Uterus (tissue), 4 donors: ENCODE data around the gene SHROOM3. TPM values are rescaled to one million over a fixed set of nuclear protein-coding genes. Genes with fewer than 3 reads are reported as not detected.

ENCODE experiments used
- DNase-seq, 2 donors: peaks; one replicate each; pipeline ENCODE4 v3.0.0-alpha.2; 2019 to 2020
- H3K27ac ChIP-seq, 2 donors: fragments of 200-600 bp; sonication (generic); 1 replicate in 1 of 2; 2 replicates in 1 of 2; pipeline ENCODE4 v1.5.1; 2016 to 2018
- H3K27me3 ChIP-seq, 2 donors: fragments of 200-600 bp; sonication (generic); one replicate each; pipeline ENCODE4 v1.5.1; 2018 to 2019; ENCODE audit warnings: control low read depth in 1 of 2
- H3K36me3 ChIP-seq, 2 donors: fragments of 200-600 bp; sonication (generic); one replicate each; pipeline ENCODE4 v1.5.1; 2019; ENCODE audit warnings: control low read depth in 1 of 2
- H3K4me1 ChIP-seq, 2 donors: fragments of 200-600 bp; sonication (generic); one replicate each; pipeline ENCODE4 v1.5.1; 2018 to 2019; ENCODE audit warnings: control low read depth in 1 of 2
- H3K4me3 ChIP-seq, 2 donors: fragments of 200-600 bp; sonication (generic); 1 replicate in 1 of 2; 2 replicates in 1 of 2; pipeline ENCODE4 v1.5.1; 2018 to 2019; ENCODE audit warnings: mild to moderate bottlenecking in 1 of 2
- H3K9me3 ChIP-seq, 2 donors: fragments of 200-600 bp; sonication (generic); one replicate each; pipeline ENCODE4 v1.5.1; 2019; ENCODE audit warnings: control low read depth in 1 of 2
- POLR2A ChIP-seq, 2 donors: fragments of 450-650 bp; IDR thresholded peaks; one replicate each; pipeline ENCODE4 v1.6.1; 2016; ENCODE audit warnings: antibody characterized with exemption in 2 of 2, mild to moderate bottlenecking in 1 of 2, moderate library complexity in 1 of 2
- intact Hi-C: fragments of 100-400 bp; cut with DNase I; formaldehyde crosslinking; loops from one replicate; pipeline ENCODE4 v1.15.1; 2023; ENCODE audit warnings: low total_unique reads
- total RNA-seq, 4 donors: library from RNA; depleted of rRNA in 3 of 4; stranded (reverse); fragments of >200 nt in 3 of 4; gene quantifications; one replicate each; pipeline versions ENCODE4 v1.1.0 to v1.2.4, GENCODE V29; 2014 to 2023
- TF ChIP-seq, protein P1 (sequence below), 4 experiments: fragments of 200-600 bp in 2 of 4; fragments of 450-650 bp in 2 of 4; sonication (generic) in 2 of 4; IDR thresholded peaks; one replicate each; pipeline ENCODE4 v1.5.1; 2016 to 2019; ENCODE audit warnings: antibody characterized with exemption in 4 of 4, mild to moderate bottlenecking in 2 of 4, moderate library complexity in 1 of 4
- donor health status: DM: yes; HTN: yes; CAD: no.

SHROOM3 gene
- total RNA-seq, 4 donors from 2014 or later: 1.5 to 24.1 (median 3.4) TPM

- peak overlapping the region; percentile 39 to 43 for H3K27ac ChIP-seq
- DNase-seq: no peak
- no peak for TF ChIP-seq POLR2A (IDR thresholded peaks at IDR 0.05)
- TF ChIP-seq, protein P1, sequence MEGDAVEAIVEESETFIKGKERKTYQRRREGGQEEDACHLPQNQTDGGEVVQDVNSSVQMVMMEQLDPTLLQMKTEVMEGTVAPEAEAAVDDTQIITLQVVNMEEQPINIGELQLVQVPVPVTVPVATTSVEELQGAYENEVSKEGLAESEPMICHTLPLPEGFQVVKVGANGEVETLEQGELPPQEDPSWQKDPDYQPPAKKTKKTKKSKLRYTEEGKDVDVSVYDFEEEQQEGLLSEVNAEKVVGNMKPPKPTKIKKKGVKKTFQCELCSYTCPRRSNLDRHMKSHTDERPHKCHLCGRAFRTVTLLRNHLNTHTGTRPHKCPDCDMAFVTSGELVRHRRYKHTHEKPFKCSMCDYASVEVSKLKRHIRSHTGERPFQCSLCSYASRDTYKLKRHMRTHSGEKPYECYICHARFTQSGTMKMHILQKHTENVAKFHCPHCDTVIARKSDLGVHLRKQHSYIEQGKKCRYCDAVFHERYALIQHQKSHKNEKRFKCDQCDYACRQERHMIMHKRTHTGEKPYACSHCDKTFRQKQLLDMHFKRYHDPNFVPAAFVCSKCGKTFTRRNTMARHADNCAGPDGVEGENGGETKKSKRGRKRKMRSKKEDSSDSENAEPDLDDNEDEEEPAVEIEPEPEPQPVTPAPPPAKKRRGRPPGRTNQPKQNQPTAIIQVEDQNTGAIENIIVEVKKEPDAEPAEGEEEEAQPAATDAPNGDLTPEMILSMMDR (IDR thresholded peaks at IDR 0.05): no peak
- no peaks in the 10 kb centered on the region for H3K36me3 ChIP-seq
- H3K4me3 ChIP-seq: no peak overlapping the region
- intact Hi-C loops: no loop called here
- no peaks in the 10 kb centered on the region for H3K4me1 ChIP-seq
- no peaks in the 10 kb centered on the region for H3K9me3 ChIP-seq
- H3K27me3 ChIP-seq: no peaks in the 10 kb centered on the region
These were observed 147.7 kb downstream of the SHROOM3 start for GRCh38 chr4:76582817-76583087.

GRCh38 chr4:76584241-76585152 is 149.5 kb downstream of the SHROOM3 start:
- no peaks in the 10 kb centered on the region for H3K36me3 ChIP-seq
- H3K27me3 ChIP-seq: no peaks in the 10 kb centered on the region
- no peaks in the 10 kb centered on the region for H3K4me1 ChIP-seq
- TF ChIP-seq, protein P1 (IDR thresholded peaks at IDR 0.05): no peak
- TF ChIP-seq POLR2A (IDR thresholded peaks at IDR 0.05): no peak
- peak overlapping the region; percentile 46 to 74 for H3K27ac ChIP-seq
- intact Hi-C loops: no loop called here
- no peaks in the 10 kb centered on the region for H3K9me3 ChIP-seq
- H3K4me3 ChIP-seq: no peak overlapping the region
- peak; percentile 33 to 50 for DNase-seq

GRCh38 chr4:76585272-76585671 is 150.2 kb downstream of the SHROOM3 start:
- DNase-seq: no peak
- H3K9me3 ChIP-seq: no peaks in the 10 kb centered on the region
- H3K27me3 ChIP-seq: no peaks in the 10 kb centered on the region
- no peak for TF ChIP-seq POLR2A (IDR thresholded peaks at IDR 0.05)
- TF ChIP-seq, protein P1 (IDR thresholded peaks at IDR 0.05): no peak
- intact Hi-C loops: no loop called here
- H3K4me1 ChIP-seq: no peaks in the 10 kb centered on the region
- H3K27ac ChIP-seq: peak overlapping the region; percentile 46 to 74
- H3K36me3 ChIP-seq: no peaks in the 10 kb centered on the region
- no peak overlapping the region for H3K4me3 ChIP-seq

DNA sequence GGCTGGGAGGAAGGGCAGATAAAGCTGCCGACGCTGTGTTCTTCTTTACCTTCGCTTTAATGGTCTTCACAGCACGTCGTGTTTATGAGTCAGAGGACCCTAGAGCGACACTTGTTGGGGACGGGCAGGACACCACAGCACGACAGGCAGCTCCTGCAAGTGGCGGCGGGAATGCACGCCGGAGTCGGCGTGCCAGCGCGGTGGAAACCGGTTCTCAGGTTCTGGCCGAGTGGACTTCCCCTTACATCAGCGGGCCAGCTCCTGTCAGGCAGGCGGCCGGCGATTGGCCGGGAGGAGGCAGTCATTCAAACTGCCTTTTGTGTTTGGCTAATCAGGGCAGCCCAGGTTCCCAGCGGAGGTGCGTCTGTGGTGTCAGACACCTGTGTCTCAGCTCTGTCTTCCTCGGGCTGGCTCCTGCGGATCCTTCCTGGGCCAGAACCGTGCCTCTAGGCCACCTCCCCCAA is 150.9 kb downstream of the SHROOM3 start:
- intact Hi-C loops: no loop called here
- H3K27me3 ChIP-seq: no peaks in the 10 kb centered on the region
- H3K36me3 ChIP-seq: no peaks in the 10 kb centered on the region
- TF ChIP-seq, protein P1 (IDR thresholded peaks at IDR 0.05): peak in 2 of 4 experiments; percentile 12 to 18
- TF ChIP-seq POLR2A (IDR thresholded peaks at IDR 0.05): peak in 1 of 2 donors; percentile 47
- H3K9me3 ChIP-seq: no peaks in the 10 kb centered on the region
- H3K4me3 ChIP-seq: peak overlapping the region; percentile 0 to 24
- H3K4me1 ChIP-seq: no peaks in the 10 kb centered on the region
- H3K27ac ChIP-seq: peak overlapping the region; percentile 46 to 74
- peak; percentile 29 to 44 for DNase-seq

DNA sequence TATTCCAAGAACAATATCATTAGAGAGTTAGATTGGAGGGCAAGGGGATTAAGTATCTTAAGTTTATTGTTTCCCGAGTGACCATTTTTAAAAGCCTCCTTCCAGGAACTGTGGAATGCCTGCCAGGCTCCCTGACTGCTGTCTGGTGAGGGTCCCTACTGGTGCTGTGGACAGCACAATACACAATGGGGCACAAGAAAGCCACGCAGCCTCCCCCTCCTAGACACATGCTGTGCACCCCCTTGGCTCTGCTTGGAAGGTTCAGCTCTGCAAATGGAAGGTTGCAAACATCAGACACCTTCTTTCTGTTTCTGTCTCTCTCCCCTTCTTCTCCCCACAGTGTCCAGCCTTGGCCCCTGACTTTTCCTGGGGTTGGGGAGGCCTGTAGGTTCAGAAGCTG is 153.2 kb downstream of the SHROOM3 start:
- no peaks in the 10 kb centered on the region for H3K4me1 ChIP-seq
- no peak overlapping the region for H3K27ac ChIP-seq

More for the DNA sequence above, 153.2 kb downstream of the SHROOM3 start:
- intact Hi-C loops: no loop called here
- H3K36me3 ChIP-seq: no peaks in the 10 kb centered on the region
- no peak overlapping the region for H3K4me3 ChIP-seq
- TF ChIP-seq, protein P1 (IDR thresholded peaks at IDR 0.05): no peak
- no peak for TF ChIP-seq POLR2A (IDR thresholded peaks at IDR 0.05)
- H3K27me3 ChIP-seq: no peaks in the 10 kb centered on the region
- DNase-seq: no peak
- H3K9me3 ChIP-seq: no peaks in the 10 kb centered on the region
